K562 (cell line): Measurements from ENCODE around the gene NDRG3. TPM values are rescaled to one million over a fixed set of nuclear protein-coding genes. Genes with fewer than 3 reads are reported as not detected.

Experiments
- ATAC-seq: fragments of 200-7000 bp; cut with Tn5 transposase; 3 replicates; pipeline ENCODE4 v1.9.1; 2020; ENCODE audit warnings: moderate library complexity
- BruUV-seq: library from RNA; stranded (reverse); fragments of 400-500 nt; replicated peaks from 2 replicates; lab custom pipeline; 2021; lab: Mats Ljungman, UMichigan
- CTCF ChIA-PET: fragments of 300-600 bp; formaldehyde crosslinking; extraction: SDS; loops from one replicate; lab custom pipeline; 2021; ENCODE audit warnings: low intra/inter-chr PET ratio; lab: Yijun Ruan, JAX
- POLR2A ChIA-PET: fragments of 300-600, 350-650 bp; sonication (Branson Sonifier 250); formaldehyde crosslinking; extraction: SDS; loops from one replicate; lab custom pipeline; 2021; ENCODE audit warnings: antibody characterized with exemption, inconsistent platforms; lab: Yijun Ruan, JAX
- DNase-seq, 4 experiments: peaks; one replicate each; pipeline versions ENCODE4 v3.0.0 to v3.0.0-alpha.2; 2011 to 2018; ENCODE audit warnings: low spot score in 3 of 4, mixed read lengths in 3 of 4; ENCODE audit errors: extremely low read depth in 1 of 4
- FAIRE-seq: peaks from 2 replicates; lab custom pipeline; 2011; peaks lifted over from hg19 to GRCh38; lab: Jason Lieb, UNC
- H2AFZ ChIP-seq: 2 replicates; pipeline ENCODE4 v1.6.0; 2011; ENCODE audit warnings: low read depth, low read length, control low read depth, inconsistent platforms
- H3K27ac ChIP-seq: fragments of 200-600 bp; 3 replicates; pipeline ENCODE4 v1.8.0; 2011; ENCODE audit warnings: low read depth, mild to moderate bottlenecking, control low read depth, inconsistent platforms, low read length, moderate library complexity, mixed read lengths; ENCODE audit errors: extremely low read depth
- H3K27me3 ChIP-seq, 2 experiments: fragments of 300-600 bp in 1 of 2; 2 replicates in 1 of 2; 3 replicates in 1 of 2; pipeline versions ENCODE4 v1.6.0 to v1.8.0; 2011; ENCODE audit warnings: inconsistent platforms in 2 of 2, low read length in 2 of 2, mild to moderate bottlenecking in 1 of 2, mixed read lengths in 1 of 2, moderate library complexity in 1 of 2; ENCODE audit not compliant: control insufficient read depth in 2 of 2, insufficient read depth in 2 of 2
- H3K36me3 ChIP-seq: fragments of 300-600 bp; 3 replicates; pipeline ENCODE4 v1.8.0; 2011; ENCODE audit warnings: mild to moderate bottlenecking, low read length, inconsistent platforms; ENCODE audit not compliant: control insufficient read depth, insufficient read depth
- H3K4me1 ChIP-seq, 2 experiments: fragments of 200-600 bp in 1 of 2; replicated peaks in 1 of 2; 2 replicates in 1 of 2; 3 replicates in 1 of 2; pipeline versions ENCODE4 v1.5.1 to v1.8.0; 2011; ENCODE audit warnings: inconsistent platforms in 2 of 2, low read length in 2 of 2, mild to moderate bottlenecking in 1 of 2, mixed read lengths in 1 of 2, moderate library complexity in 1 of 2; ENCODE audit not compliant: control insufficient read depth in 2 of 2, insufficient read depth in 2 of 2
- H3K4me2 ChIP-seq: 2 replicates; pipeline ENCODE4 v1.6.1; 2011; ENCODE audit warnings: low read length, control low read depth, inconsistent platforms, mixed read lengths; ENCODE audit not compliant: insufficient read depth
- H3K4me3 ChIP-seq: fragments of 200-600 bp; sonication (generic), shearing (Covaris generic); 2 replicates; pipeline ENCODE4 v1.5.1; 2016; ENCODE audit warnings: control low read depth, inconsistent platforms
- H3K79me2 ChIP-seq: fragments of 200-600 bp; 3 replicates; pipeline ENCODE4 v1.8.0; 2011; ENCODE audit warnings: low read length, inconsistent platforms; ENCODE audit not compliant: control insufficient read depth, insufficient read depth
- H3K9ac ChIP-seq, 2 experiments: 2 replicates each; pipeline versions ENCODE4 v1.6.0 to v1.6.1; 2011; ENCODE audit warnings: low read depth in 2 of 2, low read length in 2 of 2, control low read depth in 1 of 2, inconsistent platforms in 1 of 2, mild to moderate bottlenecking in 1 of 2, mixed read lengths in 1 of 2; ENCODE audit not compliant: insufficient read depth in 1 of 2
- H3K9me1 ChIP-seq: one replicate; pipeline ENCODE4 v1.6.0; 2011; ENCODE audit warnings: inconsistent platforms, mild to moderate bottlenecking, low read length, moderate library complexity; ENCODE audit not compliant: control insufficient read depth, insufficient read depth
- H3K9me3 ChIP-seq: replicated peaks from 2 replicates; pipeline ENCODE4 v1.5.1; 2011; ENCODE audit warnings: low read depth, low read length, inconsistent platforms; ENCODE audit not compliant: control insufficient read depth, insufficient read depth
- H4K20me1 ChIP-seq: replicated peaks from 2 replicates; pipeline ENCODE4 v1.6.1; 2011; ENCODE audit warnings: low read length, inconsistent platforms, mixed read lengths; ENCODE audit not compliant: control insufficient read depth, insufficient read depth
- GABPA ChIP-seq: fragments of 200-800 bp; sonication (Bioruptor generic); conservative IDR thresholded peaks from 2 replicates; pipeline ENCODE4 v1.6.1; 2016; ENCODE audit warnings: low read depth, missing genetic modification characterization, missing compliant biosample characterization
- MXI1 ChIP-seq: IDR thresholded peaks from 2 replicates; pipeline ENCODE4 v1.6.1; 2011; ENCODE audit warnings: low read depth, mild to moderate bottlenecking, improper control_type of control experiment, low read length
- RBM17 ChIP-seq: fragments of 200-400 bp; formaldehyde crosslinking; IDR thresholded peaks from 2 replicates; pipeline ENCODE4 v1.6.1; 2017; ENCODE audit warnings: low read depth, mild to moderate bottlenecking, low read length, borderline replicate concordance
- ZFP30 ChIP-seq: fragments of 250-450 bp; sonication (Bioruptor Pico); IDR thresholded peaks from 2 replicates; pipeline ENCODE4 v1.8.0; 2022; ENCODE audit warnings: moderate library complexity, mild to moderate bottlenecking, inconsistent platforms, borderline replicate concordance
- ZNF778 ChIP-seq: fragments of 450-650 bp; formaldehyde crosslinking; IDR thresholded peaks from 2 replicates; pipeline ENCODE4 v1.4.0; 2020; ENCODE audit warnings: mild to moderate bottlenecking, moderate library complexity
- WGBS: fragments of 100-300 bp; shearing (Covaris generic); methylation state at CpG from one replicate; pipeline ENCODE4 v1.1.6; 2016; ENCODE audit warnings: low coverage, mixed read lengths; ENCODE audit not compliant: insufficient coverage; ENCODE audit errors: missing lambda C conversion rate; 5-methylcytosine and 5-hydroxymethylcytosine counted together
- in situ Hi-C: fragments of 300-500 bp; cut with MboI; formaldehyde crosslinking; loops from 4 replicates; pipeline ENCODE4 v1.15.0; 2018; ENCODE audit warnings: inconsistent platforms, mixed read lengths
- intact Hi-C: fragments of 100-400 bp; cut with micrococcal nuclease; formaldehyde crosslinking; loops from 2 replicates; pipeline ENCODE4 v1.14.2; 2022
- polyA plus RNA-seq, 8 experiments: library from polyadenylated mRNA; depleted of rRNA in 4 of 8; stranded (reverse) in 5 of 8; unstranded in 3 of 8; fragments of >200 nt; fragmentation: Nextera tagmentation in 2 of 8; fragmentation: Illumina TruSeq in 1 of 8; extraction: Ambion mirVana in 2 of 8; extraction: Trizol in 1 of 8; gene quantifications; 2 replicates each; pipeline versions ENCODE4 v1.2.1 to v1.2.3, GENCODE V29; 2011 to 2014; ENCODE audit warnings: inconsistent platforms in 1 of 8, missing spikeins in 1 of 8
- total RNA-seq, 7 experiments: library from RNA; depleted of rRNA in 6 of 7; stranded (reverse); fragments of >200 nt in 6 of 7; fragmentation: Illumina TruSeq in 2 of 7; extraction: Trizol in 2 of 7; gene quantifications; 2 replicates each; pipeline versions ENCODE4 v1.2.1 to v1.2.3, GENCODE V29; 2011 to 2021; ENCODE audit warnings: low replicate concordance in 1 of 7
- TF ChIP-seq, protein P1 (sequence below): fragments of 250-450 bp; sonication (Bioruptor Pico); IDR thresholded peaks from 2 replicates; pipeline ENCODE4 v1.5.1; 2021; ENCODE audit warnings: mild to moderate bottlenecking
- TF ChIP-seq, protein P2 (sequence below): sonication (generic); formaldehyde crosslinking; IDR thresholded peaks from 2 replicates; pipeline ENCODE4 v1.8.0; 2022; ENCODE audit warnings: mild to moderate bottlenecking, low read depth, missing genetic modification reagents

The NDRG3 gene
- total and polyA plus RNA-seq, 9 of the 15 experiments (the other 6 are each of a cell fraction or from before 2014, with no cell fraction given): 14.6 to 39.4 (median 24.4) TPM

- CTCF ChIA-PET: no interaction called here
- Histone ChIP-seq H3K27ac (no peak overlapping the region), H3K79me2 (peaks cover 14% of the 10 kb centered on the region), H3K27me3 (no peaks in the 10 kb centered on the region), H3K9ac (no peak overlapping the region), H3K9me3 (no peaks in the 10 kb centered on the region), H3K36me3 (peaks cover 6% of the 10 kb centered on the region; the same call in 2 of the 3 replicates), H3K4me1 (peaks cover 23% of the 10 kb centered on the region in 2 experiments; a peak in 4 of 5 replicates), H4K20me1 (no peaks in the 10 kb centered on the region), H3K4me2 (no peak overlapping the region), H3K4me3 (no peak overlapping the region), H3K9me1 (no peaks in the 10 kb centered on the region), H2AFZ (no peak overlapping the region)
- intact Hi-C loops (no loop called here), in situ Hi-C loops (no loop called here)
- BruUV-seq: no TSS peak
- no peak for ATAC-seq
- FAIRE-seq: no peak
- 70% methylated on average over 2 of the region's 3 CpGs for WGBS
- POLR2A ChIA-PET: no interaction called here
- TF ChIP-seq ZNF778 (no peak), GABPA (tag) (no peak), ZFP30 (no peak), MXI1 (no peak), RBM17 (no peak)
- TF ChIP-seq, protein P1, sequence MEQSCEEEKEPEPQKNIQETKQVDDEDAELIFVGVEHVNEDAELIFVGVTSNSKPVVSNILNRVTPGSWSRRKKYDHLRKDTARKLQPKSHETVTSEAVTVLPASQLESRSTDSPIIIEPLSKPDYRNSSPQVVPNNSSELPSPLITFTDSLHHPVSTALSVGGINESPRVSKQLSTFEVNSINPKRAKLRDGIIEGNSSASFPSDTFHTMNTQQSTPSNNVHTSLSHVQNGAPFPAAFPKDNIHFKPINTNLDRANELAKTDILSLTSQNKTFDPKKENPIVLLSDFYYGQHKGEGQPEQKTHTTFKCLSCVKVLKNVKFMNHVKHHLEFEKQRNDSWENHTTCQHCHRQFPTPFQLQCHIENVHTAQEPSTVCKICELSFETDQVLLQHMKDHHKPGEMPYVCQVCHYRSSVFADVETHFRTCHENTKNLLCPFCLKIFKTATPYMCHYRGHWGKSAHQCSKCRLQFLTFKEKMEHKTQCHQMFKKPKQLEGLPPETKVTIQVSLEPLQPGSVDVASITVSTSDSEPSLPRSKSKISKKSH (CRISPR knock-in tag): no peak
- TF ChIP-seq, protein P2, sequence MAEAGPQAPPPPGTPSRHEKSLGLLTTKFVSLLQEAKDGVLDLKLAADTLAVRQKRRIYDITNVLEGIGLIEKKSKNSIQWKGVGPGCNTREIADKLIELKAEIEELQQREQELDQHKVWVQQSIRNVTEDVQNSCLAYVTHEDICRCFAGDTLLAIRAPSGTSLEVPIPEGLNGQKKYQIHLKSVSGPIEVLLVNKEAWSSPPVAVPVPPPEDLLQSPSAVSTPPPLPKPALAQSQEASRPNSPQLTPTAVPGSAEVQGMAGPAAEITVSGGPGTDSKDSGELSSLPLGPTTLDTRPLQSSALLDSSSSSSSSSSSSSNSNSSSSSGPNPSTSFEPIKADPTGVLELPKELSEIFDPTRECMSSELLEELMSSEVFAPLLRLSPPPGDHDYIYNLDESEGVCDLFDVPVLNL (CRISPR knock-in tag): no peak
- DNase-seq: no peak
These were observed 29.9 kb upstream of the NDRG3 start for GRCh38 chr20:36775826-36776225.
